ENCODE results near the gene LINC00632. TPM values are rescaled to one million over a fixed set of nuclear protein-coding genes. Genes with fewer than 3 reads are reported as not detected.

Gene LINC00632
- total RNA-seq, 2 donors from 2014 or later, result 168 to 247 TPM

DNA sequence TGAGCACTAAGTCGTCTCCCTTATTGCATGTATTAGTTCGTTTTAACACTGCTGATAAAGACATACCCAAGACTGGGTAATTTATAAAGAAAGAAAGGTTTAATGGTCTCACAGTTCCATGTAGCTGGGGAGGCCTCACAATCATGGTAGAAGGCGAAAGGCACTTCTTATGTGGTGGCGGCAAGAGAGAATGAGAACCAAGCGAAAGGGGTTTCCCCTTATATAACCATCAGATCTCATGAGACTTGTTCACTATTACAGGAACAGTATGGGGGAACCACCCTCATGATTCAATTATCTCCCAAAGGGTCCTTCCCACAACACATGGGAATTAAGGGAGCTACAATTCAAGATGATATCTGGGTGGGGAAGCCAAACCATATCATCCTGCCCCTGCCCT is 85.1 kb downstream of the LINC00632 start:
- WGBS, 2 experiments (ENCODE audit: insufficient coverage in 1 of 2, insufficient read length in 1 of 2), result 71% methylated on average over 4 of the region's 5 CpGs; no CpG with 5 or more reads in 1 of the 2 experiments
- H3K9me3 ChIP-seq (ENCODE audit: control insufficient read depth, low read length), result no peaks in the 10 kb centered on the region

GRCh38 chrX:140799216-140799615 is 89.7 kb downstream of the LINC00632 start:
- Mint-ChIP-seq H3K4me3 (no peak overlapping the region), H3K27ac (no peak overlapping the region), H3K36me3 (ENCODE audit: low read depth) (no peaks in the 10 kb centered on the region), H3K27me3 (ENCODE audit: insufficient read depth) (no peaks in the 10 kb centered on the region), H3K9me3 (peaks cover 47% of the 10 kb centered on the region), H3K4me1 (no peaks in the 10 kb centered on the region)
- Histone ChIP-seq H3K4me1 (ENCODE audit: control insufficient read depth, insufficient read depth, low read length) (no peaks in the 10 kb centered on the region), H3K27ac (ENCODE audit: low read depth, low read length) (no peak overlapping the region), H3K9ac (ENCODE audit: extremely low read depth, low read length, poor library complexity, severe bottlenecking) (no peak overlapping the region), H3K27me3 (ENCODE audit: control insufficient read depth, insufficient read depth, low read length, poor library complexity, severe bottlenecking) (no peaks in the 10 kb centered on the region), H3K9me3 (ENCODE audit: control insufficient read depth, low read length) (no peaks in the 10 kb centered on the region), H3K36me3 (ENCODE audit: control insufficient read depth, insufficient read depth, low read length) (no peaks in the 10 kb centered on the region), H3K4me3 (ENCODE audit: low read length) (no peak overlapping the region)
- 90% methylated on average over 2 of the region's 2 CpGs; no CpG with 5 or more reads in 1 of the 2 experiments for WGBS, 2 experiments (ENCODE audit: insufficient coverage in 1 of 2, insufficient read length in 1 of 2)
- TF ChIP-seq CTCF (conservative IDR thresholded peaks at IDR 0.05), result no peak
- DNase-seq, result no peak

More for the DNA sequence above, 85.1 kb downstream of the LINC00632 start:
- H3K27me3 Mint-ChIP-seq (ENCODE audit: insufficient read depth), result no peaks in the 10 kb centered on the region
- Histone ChIP-seq H3K4me1 (ENCODE audit: control insufficient read depth, insufficient read depth, low read length) (no peaks in the 10 kb centered on the region), H3K4me3 (ENCODE audit: low read length) (no peak overlapping the region), H3K36me3 (ENCODE audit: control insufficient read depth, insufficient read depth, low read length) (no peaks in the 10 kb centered on the region), H3K27me3 (ENCODE audit: control insufficient read depth, insufficient read depth, low read length, poor library complexity, severe bottlenecking) (no peaks in the 10 kb centered on the region), H3K27ac (ENCODE audit: low read depth, low read length) (no peak overlapping the region), H3K9ac (ENCODE audit: extremely low read depth, low read length, poor library complexity, severe bottlenecking) (no peak overlapping the region)
- no peak for TF ChIP-seq CTCF (conservative IDR thresholded peaks at IDR 0.05)
- H3K27ac Mint-ChIP-seq, result no peak overlapping the region
- no peaks in the 10 kb centered on the region for H3K36me3 Mint-ChIP-seq (ENCODE audit: low read depth)
- peaks cover 36% of the 10 kb centered on the region for H3K9me3 Mint-ChIP-seq
- no peak overlapping the region for H3K4me3 Mint-ChIP-seq
- H3K4me1 Mint-ChIP-seq, result no peaks in the 10 kb centered on the region
- DNase-seq, result no peak

GRCh38 chrX:140804292-140804691 is 94.7 kb downstream of the LINC00632 start:
- DNase-seq, result no peak
- H3K27me3 ChIP-seq (ENCODE audit: control insufficient read depth, insufficient read depth, low read length, poor library complexity, severe bottlenecking), result no peaks in the 10 kb centered on the region
- H3K36me3 ChIP-seq (ENCODE audit: control insufficient read depth, insufficient read depth, low read length), result no peaks in the 10 kb centered on the region
- no peak overlapping the region for H3K27ac Mint-ChIP-seq
- H3K4me3 Mint-ChIP-seq, result no peak overlapping the region
- H3K9me3 Mint-ChIP-seq, result peaks cover 51% of the 10 kb centered on the region
- no peak for TF ChIP-seq CTCF (conservative IDR thresholded peaks at IDR 0.05)
- no peak overlapping the region for H3K4me3 ChIP-seq (ENCODE audit: low read length)
- peaks cover 3% of the 10 kb centered on the region for H3K36me3 Mint-ChIP-seq (ENCODE audit: low read depth)
- no peaks in the 10 kb centered on the region for H3K4me1 Mint-ChIP-seq
- no peaks in the 10 kb centered on the region for H3K4me1 ChIP-seq (ENCODE audit: control insufficient read depth, insufficient read depth, low read length)
- 86% methylated on average over 1 of the region's 1 CpG; no CpG with 5 or more reads in 1 of the 2 experiments for WGBS, 2 experiments (ENCODE audit: insufficient coverage in 1 of 2, insufficient read length in 1 of 2)
- no peak overlapping the region for H3K27ac ChIP-seq (ENCODE audit: low read depth, low read length)
- H3K9me3 ChIP-seq (ENCODE audit: control insufficient read depth, low read length), result no peaks in the 10 kb centered on the region
- no peaks in the 10 kb centered on the region for H3K27me3 Mint-ChIP-seq (ENCODE audit: insufficient read depth)
- H3K9ac ChIP-seq (ENCODE audit: extremely low read depth, low read length, poor library complexity, severe bottlenecking), result no peak overlapping the region

Measured in endodermal cell (in vitro differentiated cells).